ENCODE measurements around the gene PLSCR2. TPM values are rescaled to one million over a fixed set of nuclear protein-coding genes. Genes with fewer than 3 reads are reported as not detected.
A peak's percentile ranks its signal among the peaks of the same experiment; 100 is the strongest.

PLSCR2 gene
- total and polyA plus RNA-seq, 9 of the 15 experiments (the other 6 are each of a cell fraction or from before 2014, with no cell fraction given): 0.07 to 0.49 (median 0.25) TPM; not detected in 4

DNA sequence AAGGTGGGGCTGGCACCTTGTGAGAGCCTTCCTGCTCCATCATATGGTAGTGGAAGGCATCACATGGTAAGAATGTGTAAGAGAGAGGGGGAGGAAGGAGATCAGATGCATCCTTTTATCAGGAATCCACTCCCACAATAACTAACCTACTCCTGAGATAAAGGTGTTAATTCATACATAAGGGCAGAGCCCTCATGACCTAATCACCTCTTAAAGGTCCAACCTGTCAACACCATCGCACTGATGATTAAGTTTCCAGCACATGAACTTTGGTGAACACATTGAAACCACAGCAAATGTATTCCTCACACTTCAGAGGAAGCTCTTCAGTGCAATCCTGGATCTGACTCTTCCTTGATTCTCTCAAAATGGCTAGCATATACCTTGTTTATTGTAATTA, 55.4 kb downstream of the PLSCR2 start:
- FAIRE-seq: no peak
- in situ Hi-C loops (cut with MboI): no loop called here
- CTCF ChIA-PET (ENCODE audit: low intra/inter-chr PET ratio): no interaction called here

More for the DNA sequence above, 55.4 kb downstream of the PLSCR2 start:
- no peaks in the 10 kb centered on the region for H4K20me1 ChIP-seq (replicated peaks; ENCODE audit: control insufficient read depth, insufficient read depth, low read length)
- 0% methylated on average over 1 of the region's 1 CpG for WGBS (ENCODE audit: insufficient coverage, low coverage, missing lambda C conversion rate)
- H3K4me1 ChIP-seq (replicated peaks in 1 of 2; ENCODE audit: control insufficient read depth in 2 of 2, insufficient read depth in 2 of 2, low read length in 2 of 2): no peaks in the 10 kb centered on the region
- DNase-seq (ENCODE audit: extremely low read depth in 1 of 4, low spot score in 3 of 4) (no peak), ATAC-seq (no peak)
- intact Hi-C loops (cut with micrococcal nuclease): no loop called here
- H2AFZ ChIP-seq (ENCODE audit: low read depth, low read length): no peak overlapping the region
- 0 out of 2 replicates have a peak, but pooled peaks cover 4% of the 10 kb centered on the region for H3K9me3 ChIP-seq (replicated peaks; ENCODE audit: control insufficient read depth, insufficient read depth, low read depth, low read length)
- no peak overlapping the region for H3K4me3 ChIP-seq
- H3K9me1 ChIP-seq (ENCODE audit: control insufficient read depth, insufficient read depth, low read length): no peaks in the 10 kb centered on the region
- POLR2A ChIA-PET: no interaction called here
- no peaks in the 10 kb centered on the region for H3K27me3 ChIP-seq (ENCODE audit: control insufficient read depth in 2 of 2, insufficient read depth in 2 of 2, low read length in 2 of 2)
- no peak overlapping the region for H3K27ac ChIP-seq (ENCODE audit: extremely low read depth, low read depth, low read length)
- no peaks in the 10 kb centered on the region for H3K36me3 ChIP-seq (ENCODE audit: control insufficient read depth, insufficient read depth, low read length)
- H3K9ac ChIP-seq (ENCODE audit: insufficient read depth in 1 of 2, low read depth in 2 of 2, low read length in 2 of 2): no peak overlapping the region
- BruUV-seq (replicated peaks): no TSS peak
- no peak overlapping the region for H3K4me2 ChIP-seq (ENCODE audit: insufficient read depth, low read length)
- no peaks in the 10 kb centered on the region for H3K79me2 ChIP-seq (ENCODE audit: control insufficient read depth, insufficient read depth, low read length)
- TF ChIP-seq MEIS2 (IDR thresholded peaks at IDR 0.05; ENCODE audit: partially characterized antibody): peak; percentile 58
- TF ChIP-seq NR4A1 (CRISPR knock-in tag; IDR thresholded peaks at IDR 0.05): no peak
- no peak for TF ChIP-seq NR4A1 (tag; IDR thresholded peaks at IDR 0.05)
- TF ChIP-seq, protein P1, sequence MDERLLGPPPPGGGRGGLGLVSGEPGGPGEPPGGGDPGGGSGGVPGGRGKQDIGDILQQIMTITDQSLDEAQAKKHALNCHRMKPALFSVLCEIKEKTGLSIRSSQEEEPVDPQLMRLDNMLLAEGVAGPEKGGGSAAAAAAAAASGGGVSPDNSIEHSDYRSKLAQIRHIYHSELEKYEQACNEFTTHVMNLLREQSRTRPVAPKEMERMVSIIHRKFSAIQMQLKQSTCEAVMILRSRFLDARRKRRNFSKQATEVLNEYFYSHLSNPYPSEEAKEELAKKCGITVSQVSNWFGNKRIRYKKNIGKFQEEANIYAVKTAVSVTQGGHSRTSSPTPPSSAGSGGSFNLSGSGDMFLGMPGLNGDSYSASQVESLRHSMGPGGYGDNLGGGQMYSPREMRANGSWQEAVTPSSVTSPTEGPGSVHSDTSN (CRISPR knock-in tag; IDR thresholded peaks at IDR 0.05; ENCODE audit: low read depth): no peak
- TF ChIP-seq, protein P1 (tag; conservative IDR thresholded peaks at IDR 0.05; ENCODE audit: low read depth): peak; percentile 28; the same call in 1 of the 2 replicates
